ENCODE data around the gene SMPDL3A.

Gene SMPDL3A

DNA sequence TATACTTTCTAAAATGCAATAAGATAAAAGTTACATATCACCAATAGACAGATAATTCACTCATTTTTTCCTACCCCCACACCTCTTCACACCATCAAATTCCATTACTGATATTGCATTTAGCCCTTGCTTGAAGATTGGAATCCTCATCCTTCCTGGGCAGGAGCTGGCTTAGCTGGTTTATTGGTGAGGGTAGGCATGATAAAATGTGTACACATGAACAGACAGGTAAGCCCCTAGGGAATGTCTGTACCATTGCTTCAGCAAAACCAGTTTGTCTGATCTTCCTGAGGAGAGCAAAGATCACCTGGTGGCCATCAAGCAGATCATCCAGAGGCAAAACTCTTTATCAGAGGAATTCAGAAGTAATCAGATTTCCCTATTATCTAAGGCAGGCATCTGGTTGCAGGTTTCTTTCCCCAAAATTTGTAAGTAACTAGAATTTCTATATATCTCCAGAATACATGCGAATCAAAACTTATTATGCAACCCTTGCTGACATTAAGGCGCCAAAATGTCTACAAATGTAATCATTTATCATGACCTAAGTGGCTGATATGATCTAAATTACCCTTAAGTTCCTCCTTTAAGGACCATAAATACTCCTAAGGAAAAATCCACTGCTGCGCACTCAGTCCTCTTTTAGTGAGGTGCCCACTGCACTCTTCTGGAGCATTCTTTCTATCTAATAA lies 16.2 kb upstream of the SMPDL3A start:
- no peak overlapping the region for H3K4me3 ChIP-seq (ENCODE audit: low read length)
- no peak for DNase-seq (ENCODE audit: low read depth, low spot score)

DNA sequence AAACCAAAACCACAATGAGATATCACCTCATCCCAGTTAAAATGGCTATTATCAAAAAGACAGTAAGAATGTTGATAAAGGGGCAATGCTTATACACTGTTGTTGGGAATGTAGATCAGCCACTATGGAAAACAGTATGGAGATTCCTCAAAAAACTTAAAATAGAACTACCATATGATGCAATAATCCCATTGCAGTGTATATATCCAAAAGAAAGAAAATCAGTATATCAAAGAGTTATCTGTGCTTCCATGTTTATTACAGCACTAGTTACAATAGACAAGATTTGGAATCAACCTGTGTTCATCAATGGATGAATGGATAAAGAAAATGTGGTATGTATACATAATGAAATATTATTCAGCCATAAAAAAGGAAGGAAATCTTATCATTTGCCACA lies 13.1 kb upstream of the SMPDL3A start:
- H3K4me3 ChIP-seq (ENCODE audit: low read length), result no peak overlapping the region
- DNase-seq (ENCODE audit: low read depth, low spot score), result no peak

DNA sequence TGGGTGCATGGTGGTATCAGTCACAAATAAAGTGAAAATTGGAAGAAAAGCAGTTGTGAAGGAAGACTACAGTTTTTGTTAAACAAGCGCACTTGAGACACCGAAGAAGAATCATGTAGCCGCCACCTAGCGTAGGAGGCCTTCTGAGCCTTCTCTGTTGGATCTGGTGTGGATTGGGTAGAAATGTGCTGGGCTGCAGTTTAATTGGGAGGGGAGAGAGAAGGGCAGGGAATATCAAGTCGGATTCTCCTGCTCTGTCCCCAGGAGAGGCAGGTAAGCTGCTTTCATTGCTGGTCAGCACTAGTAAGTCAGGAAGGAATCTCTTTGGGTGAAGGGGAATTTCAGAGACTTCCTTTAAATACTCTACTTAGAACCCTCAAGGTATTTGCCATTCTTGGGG lies 10.8 kb upstream of the SMPDL3A start:
- no peak for DNase-seq (ENCODE audit: low read depth, low spot score)
- no peak overlapping the region for H3K4me3 ChIP-seq (ENCODE audit: low read length)

DNA sequence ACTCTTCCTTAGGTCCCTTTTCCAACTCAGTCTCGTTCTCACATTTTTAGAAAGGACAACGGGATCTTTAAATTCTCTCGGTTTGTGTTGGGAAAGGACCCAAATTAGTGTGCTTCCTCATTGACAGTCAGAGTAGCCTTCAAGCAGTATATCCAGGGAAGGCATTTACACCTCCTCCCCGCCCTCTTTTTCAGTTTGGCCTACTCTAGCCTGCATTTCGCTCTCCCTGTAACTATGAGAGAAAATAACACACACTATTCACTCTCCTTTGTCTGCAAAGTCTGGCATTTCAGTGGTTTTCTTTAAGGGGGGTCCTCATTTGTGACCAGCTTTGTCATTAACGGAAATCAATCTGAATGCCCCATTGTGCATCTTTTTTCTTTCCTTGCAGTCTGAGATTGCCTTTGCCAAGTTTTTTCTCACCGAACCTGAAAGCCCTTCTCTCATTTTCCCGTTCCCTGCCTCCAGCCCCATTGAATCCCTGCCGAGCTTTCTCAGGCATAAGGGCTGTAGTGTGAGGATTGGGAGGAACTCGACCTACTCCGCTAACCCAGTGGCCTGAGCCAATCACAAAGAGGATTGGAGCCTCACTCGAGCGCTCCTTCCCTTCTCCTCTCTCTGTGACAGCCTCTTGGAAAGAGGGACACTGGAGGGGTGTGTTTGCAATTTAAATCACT lies 9.9 kb upstream of the SMPDL3A start:
- no peak overlapping the region for H3K4me3 ChIP-seq (ENCODE audit: low read length)
- no peak for DNase-seq (ENCODE audit: low read depth, low spot score)

DNA sequence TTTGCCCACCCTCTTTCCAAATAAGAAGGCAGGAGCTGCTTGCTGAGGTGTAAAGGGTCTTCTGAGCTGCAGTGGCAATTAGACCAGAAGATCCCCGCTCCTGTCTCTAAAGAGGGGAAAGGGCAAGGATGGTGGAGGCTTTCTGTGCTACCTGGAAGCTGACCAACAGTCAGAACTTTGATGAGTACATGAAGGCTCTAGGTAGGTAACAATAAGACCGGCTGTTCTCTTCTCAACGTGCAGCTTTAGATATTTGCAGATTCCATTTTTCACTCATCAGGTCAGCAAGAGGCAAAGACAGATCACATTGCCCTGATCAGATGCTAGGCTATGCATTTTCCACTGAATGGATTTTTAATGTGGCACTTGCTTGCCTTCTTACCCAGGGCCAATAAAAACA lies 9.4 kb upstream of the SMPDL3A start, which contains the start of gene FABP7:
TSS of gene FABP7 (plus strand) at position 50 of the 400 bp plus-strand sequence. CDS start at position 129, 79 bp downstream.
- DNase-seq (ENCODE audit: low read depth, low spot score), result no peak
- no peak within 1 kb of the TSS for H3K4me3 ChIP-seq (ENCODE audit: low read length)

DNA sequence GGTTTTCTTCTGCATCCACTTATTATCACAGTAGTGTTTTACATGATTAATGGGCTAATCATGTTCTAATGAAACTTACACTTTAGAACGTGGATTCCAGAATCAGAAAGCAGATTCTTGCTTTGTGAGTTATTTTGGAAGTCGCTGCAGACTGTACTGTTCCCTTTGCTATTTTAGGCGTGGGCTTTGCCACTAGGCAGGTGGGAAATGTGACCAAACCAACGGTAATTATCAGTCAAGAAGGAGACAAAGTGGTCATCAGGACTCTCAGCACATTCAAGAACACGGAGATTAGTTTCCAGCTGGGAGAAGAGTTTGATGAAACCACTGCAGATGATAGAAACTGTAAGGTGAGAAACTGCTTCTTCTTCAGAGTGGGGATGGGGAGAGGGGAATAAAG lies 8.9 kb upstream of the SMPDL3A start:
- no peak overlapping the region for H3K4me3 ChIP-seq (ENCODE audit: low read length)
- DNase-seq (ENCODE audit: low read depth, low spot score), result no peak

GRCh38 chr6:122781716-122782115 lies 7.3 kb upstream of the SMPDL3A start:
- DNase-seq (ENCODE audit: low read depth, low spot score), result no peak
- H3K4me3 ChIP-seq (ENCODE audit: low read length), result no peak overlapping the region

GRCh38 chr6:122783401-122783800 lies 5.7 kb upstream of the SMPDL3A start:
- H3K4me3 ChIP-seq (ENCODE audit: low read length), result no peak overlapping the region
- DNase-seq (ENCODE audit: low read depth, low spot score), result no peak

GRCh38 chr6:122785891-122786290 lies 3.2 kb upstream of the SMPDL3A start:
- H3K4me3 ChIP-seq (ENCODE audit: low read length), result no peak overlapping the region
- no peak for DNase-seq (ENCODE audit: low read depth, low spot score)

DNA sequence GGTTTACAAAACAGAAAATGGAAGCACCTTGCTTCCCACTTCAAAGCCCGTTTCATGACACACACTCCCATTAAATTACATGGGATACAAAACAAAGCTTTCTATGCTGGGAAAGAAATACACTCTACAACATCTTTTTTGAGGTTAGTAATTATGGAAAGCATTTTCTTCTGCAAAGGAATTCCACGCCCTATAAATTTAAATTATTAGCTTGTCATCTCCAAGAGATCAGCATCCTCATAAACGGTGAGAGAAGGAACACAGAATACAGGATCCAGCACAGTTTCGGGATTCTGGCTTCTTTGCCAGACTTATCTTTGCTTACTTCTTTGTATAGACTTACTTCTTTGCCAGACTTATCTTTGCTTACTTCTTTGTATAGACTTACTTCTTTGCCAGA lies 1.3 kb upstream of the SMPDL3A start:
- H3K4me3 ChIP-seq (ENCODE audit: low read length), result no peak overlapping the region
- DNase-seq (ENCODE audit: low read depth, low spot score), result no peak

DNA sequence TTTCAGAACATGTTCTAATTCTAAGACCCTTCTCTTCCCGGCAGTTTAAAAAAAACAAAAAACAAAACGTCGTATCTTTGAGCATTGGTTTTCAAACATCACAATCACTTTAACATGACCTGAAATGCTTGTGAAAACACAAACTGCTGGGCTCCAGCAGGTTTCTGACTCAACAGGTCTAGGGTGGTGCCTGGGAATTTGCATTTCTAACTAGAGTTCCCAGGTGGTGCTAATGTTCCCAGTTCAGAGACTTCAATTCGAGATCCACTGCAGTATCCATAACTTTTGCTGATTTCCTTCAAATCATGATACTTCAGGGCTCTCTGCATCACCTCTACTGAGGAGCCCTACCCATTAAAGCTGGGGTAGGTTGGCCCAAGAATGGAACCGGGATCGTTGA lies 850 bp upstream of the SMPDL3A start:
- DNase-seq (ENCODE audit: low read depth, low spot score), result no peak
- H3K4me3 ChIP-seq (ENCODE audit: low read length), result no peak overlapping the region

GRCh38 chr6:122788663-122789181 lies 336 bp upstream of the SMPDL3A start:
- peak overlapping the region; percentile 38 for H3K4me3 ChIP-seq (ENCODE audit: low read length)
- no peak for DNase-seq (ENCODE audit: low read depth, low spot score)

GRCh38 chr6:122790028-122790422 lies 967 bp downstream of the SMPDL3A start:
- no peak for DNase-seq (ENCODE audit: low read depth, low spot score)
- H3K4me3 ChIP-seq (ENCODE audit: low read length), result peak overlapping the region; percentile 38

- DNase-seq (ENCODE audit: low read depth, low spot score), result no peak
- H3K4me3 ChIP-seq (ENCODE audit: low read length), result no peak overlapping the region
Measured at GRCh38 chr6:122790423-122791309, 1.6 kb downstream of the SMPDL3A start.

GRCh38 chr6:122791310-122791679 lies 2.2 kb downstream of the SMPDL3A start:
- DNase-seq (ENCODE audit: low read depth, low spot score), result no peak
- no peak overlapping the region for H3K4me3 ChIP-seq (ENCODE audit: low read length)

- no peak for DNase-seq (ENCODE audit: low read depth, low spot score)
Measured at GRCh38 chr6:122792766-122793165, 3.7 kb downstream of the SMPDL3A start.

GRCh38 chr6:122797537-122797936 lies 8.5 kb downstream of the SMPDL3A start:
- no peak for DNase-seq (ENCODE audit: low read depth, low spot score)
- no peak overlapping the region for H3K4me3 ChIP-seq (ENCODE audit: low read length)

More at GRCh38 chr6:122792766-122793165, 3.7 kb downstream of the SMPDL3A start:
- no peak overlapping the region for H3K4me3 ChIP-seq (ENCODE audit: low read length)

- H3K4me3 ChIP-seq (ENCODE audit: low read length), result no peak overlapping the region
- no peak for DNase-seq (ENCODE audit: low read depth, low spot score)
Measured at GRCh38 chr6:122798099-122798641, 9.1 kb downstream of the SMPDL3A start.

GRCh38 chr6:122799140-122799745 lies 10.2 kb downstream of the SMPDL3A start:
- DNase-seq (ENCODE audit: low read depth, low spot score), result no peak
- H3K4me3 ChIP-seq (ENCODE audit: low read length), result no peak overlapping the region
